IgD-negative memory B cell (primary cell): ENCODE measurements around the gene LCNL1. TPM values are rescaled to one million over a fixed set of nuclear protein-coding genes. Genes with fewer than 3 reads are reported as not detected.
"Not testable (repeated sequence)": the region's sequence is repeated elsewhere in the genome, so short reads cannot be mapped to it uniquely, and the experiment has no call there.

Experiments
- H3K27ac Mint-ChIP-seq, 3 donors: one replicate each; pipeline ENCODE4 v1.8.0; 2020 to 2022; ENCODE audit warnings: mild to moderate bottlenecking in 3 of 3, mixed read lengths in 3 of 3, moderate library complexity in 1 of 3
- H3K27me3 Mint-ChIP-seq: one replicate; pipeline ENCODE4 v1.8.0; 2021; ENCODE audit warnings: mixed read lengths
- H3K36me3 Mint-ChIP-seq: one replicate; pipeline ENCODE4 v1.8.0; 2020; ENCODE audit warnings: mild to moderate bottlenecking, mixed read lengths
- H3K4me1 Mint-ChIP-seq, 3 donors: one replicate each; pipeline ENCODE4 v1.8.0; 2020 to 2022; ENCODE audit warnings: mixed read lengths in 3 of 3, mild to moderate bottlenecking in 1 of 3
- H3K4me3 Mint-ChIP-seq, 4 donors: one replicate each; pipeline ENCODE4 v1.8.0; 2020 to 2022; ENCODE audit warnings: mild to moderate bottlenecking in 4 of 4, mixed read lengths in 4 of 4, moderate library complexity in 3 of 4
- H3K9me3 Mint-ChIP-seq, 3 donors: one replicate each; pipeline ENCODE4 v1.8.0; 2020 to 2021; ENCODE audit warnings: mixed read lengths in 3 of 3, mild to moderate bottlenecking in 1 of 3
- polyA plus RNA-seq: library from polyadenylated mRNA; unstranded; fragments of 300-500 nt; fragmentation: Illumina TruSeq; gene quantifications from one replicate; pipeline ENCODE4 v1.2.3, GENCODE V29; 2021

Gene LCNL1
- polyA plus RNA-seq, 1 donor from 2014 or later: not detected

DNA sequence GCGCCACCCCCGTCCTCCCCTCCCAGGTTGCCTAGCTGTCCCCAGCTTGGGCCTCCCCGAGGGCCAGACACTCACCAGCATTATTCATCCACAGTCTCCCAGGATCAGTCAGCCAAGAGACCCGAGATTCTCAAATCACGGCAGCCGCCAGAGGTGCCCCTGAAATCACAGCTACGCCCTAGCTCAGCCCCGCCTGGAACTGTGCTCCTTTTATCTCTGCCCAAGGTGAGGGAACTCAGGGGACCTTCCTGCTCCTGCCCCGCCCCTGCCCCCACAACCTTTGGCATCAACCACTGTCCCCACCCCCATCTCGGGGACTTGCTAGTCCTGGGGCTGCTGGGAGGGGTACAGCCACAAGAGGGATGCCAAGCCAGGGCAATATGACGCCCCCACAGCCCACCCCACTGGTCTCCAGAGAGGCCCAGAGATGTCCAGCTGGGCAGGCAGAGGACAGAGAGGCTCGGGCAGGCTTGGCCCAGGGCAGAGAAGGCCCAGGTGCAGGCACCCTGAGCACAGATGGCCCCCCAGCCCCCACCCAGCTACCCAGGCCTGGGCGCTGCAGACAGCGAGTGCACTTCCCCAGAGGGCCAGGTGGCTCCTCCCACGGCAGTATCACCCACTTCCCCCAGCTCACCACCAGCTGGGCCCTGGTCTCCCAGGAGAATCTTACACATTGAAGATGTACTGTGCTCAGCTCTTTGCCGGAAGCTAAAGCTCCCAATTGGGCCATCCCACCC lies 49.3 kb downstream of the LCNL1 start, which contains the start of gene FUT7:
TSS of gene FUT7 (minus strand) at position 185 of the 737 bp plus-strand sequence. CDS start at position 88, 97 bp downstream.
- Mint-ChIP-seq H3K36me3 (no peaks in the 10 kb centered on the region), H3K27ac (peak within 1 kb of the TSS; percentile 93 to 96 (median 94)), H3K9me3 (no peaks in the 10 kb centered on the region), H3K27me3 (no peaks in the 10 kb centered on the region), H3K4me1 (peaks cover 28 to 35% (median 29%) of the 10 kb centered on the region in 3 donors), H3K4me3 (peak within 1 kb of the TSS; percentile 88 to 97 (median 95))

DNA sequence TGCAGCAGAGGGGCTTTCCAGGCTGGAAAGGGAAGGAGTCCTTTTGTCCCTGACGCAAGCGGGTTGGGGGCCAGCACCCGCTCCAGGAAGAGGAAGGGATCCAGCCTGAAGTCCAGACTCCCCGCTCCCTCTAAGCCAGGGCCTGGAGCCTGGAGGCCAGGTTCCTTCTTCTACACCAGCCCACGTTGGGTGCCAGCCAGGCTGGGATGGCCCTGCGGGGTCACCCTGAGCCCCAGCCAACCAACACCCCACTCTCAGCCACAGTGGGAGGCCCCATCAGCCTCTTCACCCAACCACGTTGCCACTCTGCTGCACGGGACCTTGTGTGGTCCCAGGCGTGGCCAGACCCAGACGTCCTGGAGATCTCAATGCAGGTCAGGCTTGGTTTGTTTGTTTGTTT lies 50.1 kb downstream of the LCNL1 start:
- Mint-ChIP-seq H3K4me1 (peaks cover 26 to 32% (median 29%) of the 10 kb centered on the region in 3 donors), H3K4me3 (peak overlapping the region; percentile 88 to 97 (median 94)), H3K9me3 (no peaks in the 10 kb centered on the region), H3K27ac (peak overlapping the region; percentile 73 to 91 (median 86)), H3K36me3 (no peaks in the 10 kb centered on the region), H3K27me3 (no peaks in the 10 kb centered on the region)

DNA sequence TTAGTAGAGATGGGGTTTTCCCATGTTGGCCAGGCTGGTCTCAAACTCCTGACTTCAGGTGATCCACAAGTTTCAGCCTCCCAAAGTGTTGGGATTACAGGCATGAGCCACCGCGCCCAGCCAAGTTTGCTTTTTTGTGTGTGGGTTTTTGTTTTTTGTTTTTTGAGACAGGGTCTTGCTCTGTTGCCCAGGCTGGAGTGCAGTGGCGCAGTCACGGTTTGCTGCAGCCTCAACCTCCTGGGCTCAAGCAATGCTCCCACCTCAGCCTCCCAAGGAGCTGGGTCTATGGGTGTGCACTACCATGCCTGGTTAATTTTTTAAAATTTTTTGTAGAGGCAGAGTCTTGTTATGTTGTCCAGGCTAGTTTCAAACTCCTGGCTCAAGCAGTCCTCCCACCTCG lies 50.7 kb downstream of the LCNL1 start:
- H3K9me3 Mint-ChIP-seq, H3K27me3 Mint-ChIP-seq, H3K36me3 Mint-ChIP-seq: not testable (repeated sequence)
- peaks cover 26 to 32% (median 29%) of the 10 kb centered on the region in 3 donors for H3K4me1 Mint-ChIP-seq
- peak overlapping the region; percentile 59 to 86 (median 73) for H3K27ac Mint-ChIP-seq
- peak overlapping the region; percentile 88 to 97 (median 94) for H3K4me3 Mint-ChIP-seq

DNA sequence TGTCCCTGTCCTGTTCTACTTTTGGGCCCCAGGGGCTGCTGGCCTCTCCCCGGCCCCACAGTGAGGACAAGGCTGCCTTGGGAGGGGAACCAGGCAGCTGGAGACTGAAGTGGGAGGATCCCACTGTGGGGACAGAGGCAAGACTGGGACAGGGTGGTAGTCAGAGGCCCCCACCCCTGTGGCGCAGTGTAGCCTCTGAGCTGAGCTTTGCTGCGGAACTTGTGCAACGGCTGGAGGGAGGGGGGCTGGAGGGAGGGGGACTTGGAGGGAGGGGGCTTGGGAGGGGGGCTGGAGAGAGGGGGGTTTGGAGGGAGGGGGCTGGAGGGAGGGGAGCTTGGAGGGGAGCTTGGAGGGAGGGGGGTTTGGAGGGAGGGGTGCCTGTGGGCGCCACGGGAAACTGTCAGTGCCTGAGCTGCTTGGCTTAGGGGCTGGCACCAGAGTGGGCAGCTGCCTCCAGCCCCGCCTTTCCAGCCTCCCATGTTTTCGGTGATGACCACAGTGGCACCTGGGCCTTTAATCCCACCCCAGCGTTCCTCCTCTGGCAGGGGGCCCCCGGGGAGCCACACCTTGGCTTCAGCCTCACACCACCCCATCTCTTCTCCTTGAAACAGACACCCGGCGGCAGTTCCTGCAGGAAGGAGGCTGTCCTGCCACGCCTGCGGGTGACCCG lies 51.4 kb downstream of the LCNL1 start:
- Mint-ChIP-seq H3K9me3 (no peaks in the 10 kb centered on the region), H3K27me3 (no peaks in the 10 kb centered on the region), H3K27ac (peak overlapping the region; percentile 62 to 86 (median 83)), H3K4me1 (peaks cover 24 to 32% (median 26%) of the 10 kb centered on the region in 3 donors), H3K4me3 (peak overlapping the region; percentile 88 to 97 (median 94)), H3K36me3 (no peaks in the 10 kb centered on the region)

- H3K4me3 Mint-ChIP-seq: peak overlapping the region; percentile 57 to 90 (median 78)
- no peaks in the 10 kb centered on the region for H3K27me3 Mint-ChIP-seq
- H3K9me3 Mint-ChIP-seq: no peaks in the 10 kb centered on the region
- peak overlapping the region; percentile 49 to 83 (median 62) for H3K27ac Mint-ChIP-seq
- H3K4me1 Mint-ChIP-seq: peaks cover 18 to 28% (median 20%) of the 10 kb centered on the region in 3 donors
- no peaks in the 10 kb centered on the region for H3K36me3 Mint-ChIP-seq
These were observed 52.1 kb downstream of the LCNL1 start for GRCh38 chr9:137034709-137035506.

Other genes with a start within 250 kb of the LCNL1 start
- gene LCN10, start 240.1 kb upstream of the LCNL1 start, polyA plus RNA-seq: 68.0 TPM
- gene LCN6, start 234.5 kb upstream of the LCNL1 start, polyA plus RNA-seq: not detected
- gene LCN8, start 224.8 kb upstream of the LCNL1 start, polyA plus RNA-seq: 0.44 TPM
- gene LCN15, start 218.5 kb upstream of the LCNL1 start, polyA plus RNA-seq: not detected
- 45.9 TPM for gene TMEM141, start 191.6 kb upstream of the LCNL1 start, polyA plus RNA-seq
- 0.78 TPM for gene CCDC183, start 186.7 kb upstream of the LCNL1 start, polyA plus RNA-seq
- gene RABL6, start 175.0 kb upstream of the LCNL1 start, polyA plus RNA-seq: 19.7 TPM
- gene AJM1, start 140.5 kb upstream of the LCNL1 start, polyA plus RNA-seq: 0.10 TPM
- 91.6 TPM for gene PHPT1, start 133.6 kb upstream of the LCNL1 start, polyA plus RNA-seq
- gene MAMDC4, start 130.6 kb upstream of the LCNL1 start, polyA plus RNA-seq: 0.11 TPM
- 378 TPM for gene EDF1, start 116.7 kb upstream of the LCNL1 start, polyA plus RNA-seq
- gene TRAF2, start 96.5 kb upstream of the LCNL1 start, polyA plus RNA-seq: 42.8 TPM
- 108 TPM for gene FBXW5, start 38.3 kb upstream of the LCNL1 start, polyA plus RNA-seq
- gene C8G, start 37.8 kb upstream of the LCNL1 start, polyA plus RNA-seq: not detected
- not detected for gene LCN12, start 30.7 kb upstream of the LCNL1 start, polyA plus RNA-seq
- gene PTGDS, start 5.5 kb upstream of the LCNL1 start, polyA plus RNA-seq: not detected
- 64.3 TPM for gene PAXX, start 9.4 kb downstream of the LCNL1 start, polyA plus RNA-seq
- gene CLIC3, start 13.6 kb downstream of the LCNL1 start, polyA plus RNA-seq: 3.5 TPM
- gene ABCA2, start 45.2 kb downstream of the LCNL1 start, polyA plus RNA-seq: 3.9 TPM
- gene FUT7, start 49.1 kb downstream of the LCNL1 start, polyA plus RNA-seq: 26.6 TPM
- 2.0 TPM for gene NPDC1, start 63.2 kb downstream of the LCNL1 start, polyA plus RNA-seq
- not detected for gene ENTPD2, start 71.1 kb downstream of the LCNL1 start, polyA plus RNA-seq
- gene SAPCD2, start 87.6 kb downstream of the LCNL1 start, polyA plus RNA-seq: 0.38 TPM
- 3.0 TPM for gene UAP1L1, start 94.5 kb downstream of the LCNL1 start, polyA plus RNA-seq
- 27.5 TPM for gene MAN1B1, start 104.0 kb downstream of the LCNL1 start, polyA plus RNA-seq
- 110 TPM for gene DPP7, start 131.7 kb downstream of the LCNL1 start, polyA plus RNA-seq
- gene GRIN1, start 156.2 kb downstream of the LCNL1 start, polyA plus RNA-seq: not detected
- not detected for gene LRRC26, start 187.1 kb downstream of the LCNL1 start, polyA plus RNA-seq
- gene TMEM210, start 189.1 kb downstream of the LCNL1 start, polyA plus RNA-seq: not detected
- 6.2 TPM for gene ANAPC2, start 205.6 kb downstream of the LCNL1 start, polyA plus RNA-seq
- 139 TPM for gene SSNA1, start 205.7 kb downstream of the LCNL1 start, polyA plus RNA-seq
- gene TPRN, start 217.7 kb downstream of the LCNL1 start, polyA plus RNA-seq: 0.66 TPM
- gene TMEM203, start 222.7 kb downstream of the LCNL1 start, polyA plus RNA-seq: 106 TPM
- 7.6 TPM for gene NDOR1, start 222.7 kb downstream of the LCNL1 start, polyA plus RNA-seq
- gene RNF208, start 239.2 kb downstream of the LCNL1 start, polyA plus RNA-seq: not detected
- gene CYSRT1, start 242.2 kb downstream of the LCNL1 start, polyA plus RNA-seq: not detected
- not detected for gene RNF224, start 244.5 kb downstream of the LCNL1 start, polyA plus RNA-seq
- not detected for gene SLC34A3, start 247.9 kb downstream of the LCNL1 start, polyA plus RNA-seq